Fibroblast of skin of scalp (primary cell): ENCODE measurements around the gene RPL13.
"Not testable (repeated sequence)": the region's sequence is repeated elsewhere in the genome, so short reads cannot be mapped to it uniquely, and the experiment has no call there.

ENCODE experiments used
- DNase-seq: peaks from one replicate; pipeline ENCODE4 v3.0.0-alpha.2; 2013

Gene RPL13

GRCh38 chr16:89577055-89577759 is 16.7 kb downstream of the RPL13 start:
- no peak for DNase-seq

- DNase-seq, result no peak
Measured at GRCh38 chr16:89579351-89579750, 18.9 kb downstream of the RPL13 start.

- DNase-seq, result peak; percentile 98
Measured at GRCh38 chr16:89581045-89581695, 20.7 kb downstream of the RPL13 start.

GRCh38 chr16:89581861-89582563 is 21.5 kb downstream of the RPL13 start:
- DNase-seq, result no peak

GRCh38 chr16:89582614-89583196 is 22.2 kb downstream of the RPL13 start:
- DNase-seq, result no peak

GRCh38 chr16:89583197-89583894 is 22.9 kb downstream of the RPL13 start:
- no peak for DNase-seq

- DNase-seq, result no peak
Measured at GRCh38 chr16:89583895-89584644, 23.6 kb downstream of the RPL13 start.

- no peak for DNase-seq
Measured at GRCh38 chr16:89584768-89585549, 24.5 kb downstream of the RPL13 start.

GRCh38 chr16:89586218-89586617 is 25.7 kb downstream of the RPL13 start:
- DNase-seq, result no peak

GRCh38 chr16:89586853-89587252 is 26.4 kb downstream of the RPL13 start:
- DNase-seq, result no peak

- DNase-seq, result not testable (repeated sequence)
Measured at GRCh38 chr16:89587676-89588075, 27.2 kb downstream of the RPL13 start.

GRCh38 chr16:89588413-89589109 is 28.1 kb downstream of the RPL13 start:
- DNase-seq, result no peak

- DNase-seq, result no peak
Measured at GRCh38 chr16:89589241-89589926, 28.9 kb downstream of the RPL13 start.

- no peak for DNase-seq
Measured at GRCh38 chr16:89593841-89594240, 33.4 kb downstream of the RPL13 start.

- DNase-seq, result no peak
Measured at GRCh38 chr16:89595330-89596060, 35.0 kb downstream of the RPL13 start.

- DNase-seq, result no peak
Measured at GRCh38 chr16:89596061-89596689, 35.7 kb downstream of the RPL13 start.

- no peak for DNase-seq
Measured at GRCh38 chr16:89596957-89597649, 36.6 kb downstream of the RPL13 start.

GRCh38 chr16:89598199-89598598 is 37.7 kb downstream of the RPL13 start:
- no peak for DNase-seq
